Measurements from ENCODE around the gene RXYLT1.

The RXYLT1 gene

GRCh38 chr12:63821781-63822251, 42.1 kb downstream of the RXYLT1 start:
- no peak overlapping the region for H3K4me2 ChIP-seq
- H2AFZ ChIP-seq (ENCODE audit: low read depth): no peak overlapping the region
- H3K9ac ChIP-seq: no peak overlapping the region
- H3K27ac ChIP-seq: no peak overlapping the region
- no peak overlapping the region for H3K4me3 ChIP-seq (IDR thresholded peaks at IDR 0.05; ENCODE audit: insufficient read depth, low read depth, low read length)
- H3K79me2 ChIP-seq (ENCODE audit: insufficient read depth, low read depth): no peaks in the 10 kb centered on the region
- H4K20me1 ChIP-seq (ENCODE audit: insufficient read depth): no peaks in the 10 kb centered on the region
- no peaks in the 10 kb centered on the region for H3K36me3 ChIP-seq (ENCODE audit: insufficient read depth)
- H3K4me1 ChIP-seq (ENCODE audit: low read depth, poor library complexity, severe bottlenecking): peaks cover 7% of the 10 kb centered on the region
- H3K27me3 ChIP-seq (ENCODE audit: insufficient read depth, low read depth): no peaks in the 10 kb centered on the region
- no peak for TF ChIP-seq CTCF (conservative IDR thresholded peaks at IDR 0.05; ENCODE audit: low read depth, low read length)

- TF ChIP-seq CTCF (conservative IDR thresholded peaks at IDR 0.05; ENCODE audit: low read depth, low read length): no peak
- no peak overlapping the region for H3K4me2 ChIP-seq
- H3K9ac ChIP-seq: no peak overlapping the region
- H3K4me1 ChIP-seq (ENCODE audit: low read depth, poor library complexity, severe bottlenecking): peaks cover 7% of the 10 kb centered on the region
- H3K27ac ChIP-seq: no peak overlapping the region
- H3K79me2 ChIP-seq (ENCODE audit: insufficient read depth, low read depth): no peaks in the 10 kb centered on the region
- no peaks in the 10 kb centered on the region for H4K20me1 ChIP-seq (ENCODE audit: insufficient read depth)
- no peaks in the 10 kb centered on the region for H3K36me3 ChIP-seq (ENCODE audit: insufficient read depth)
- H3K27me3 ChIP-seq (ENCODE audit: insufficient read depth, low read depth): no peaks in the 10 kb centered on the region
- H2AFZ ChIP-seq (ENCODE audit: low read depth): no peak overlapping the region
- H3K4me3 ChIP-seq (IDR thresholded peaks at IDR 0.05; ENCODE audit: insufficient read depth, low read depth, low read length): no peak overlapping the region
These were observed 42.6 kb downstream of the RXYLT1 start for GRCh38 chr12:63822352-63822751.

- H3K9ac ChIP-seq: no peak overlapping the region
- no peaks in the 10 kb centered on the region for H4K20me1 ChIP-seq (ENCODE audit: insufficient read depth)
- no peak overlapping the region for H3K27ac ChIP-seq
- H3K4me1 ChIP-seq (ENCODE audit: low read depth, poor library complexity, severe bottlenecking): peaks cover 7% of the 10 kb centered on the region
- no peak overlapping the region for H3K4me2 ChIP-seq
- no peaks in the 10 kb centered on the region for H3K79me2 ChIP-seq (ENCODE audit: insufficient read depth, low read depth)
- H2AFZ ChIP-seq (ENCODE audit: low read depth): no peak overlapping the region
- no peak overlapping the region for H3K4me3 ChIP-seq (IDR thresholded peaks at IDR 0.05; ENCODE audit: insufficient read depth, low read depth, low read length)
- TF ChIP-seq CTCF (conservative IDR thresholded peaks at IDR 0.05; ENCODE audit: low read depth, low read length): no peak
- H3K27me3 ChIP-seq (ENCODE audit: insufficient read depth, low read depth): no peaks in the 10 kb centered on the region
- H3K36me3 ChIP-seq (ENCODE audit: insufficient read depth): no peaks in the 10 kb centered on the region
These were observed 43.3 kb downstream of the RXYLT1 start for GRCh38 chr12:63823040-63823439.

- Histone ChIP-seq H3K9ac (no peak overlapping the region), H3K27me3 (ENCODE audit: insufficient read depth, low read depth) (no peaks in the 10 kb centered on the region), H3K4me1 (ENCODE audit: low read depth, poor library complexity, severe bottlenecking) (peaks cover 7% of the 10 kb centered on the region), H2AFZ (ENCODE audit: low read depth) (0 out of 2 replicates have a peak overlapping the region, but pooled peaks have one; percentile 6), H3K36me3 (ENCODE audit: insufficient read depth) (no peaks in the 10 kb centered on the region), H3K27ac (no peak overlapping the region), H3K79me2 (ENCODE audit: insufficient read depth, low read depth) (no peaks in the 10 kb centered on the region), H4K20me1 (ENCODE audit: insufficient read depth) (no peaks in the 10 kb centered on the region), H3K4me2 (no peak overlapping the region), H3K4me3 (IDR thresholded peaks at IDR 0.05; ENCODE audit: insufficient read depth, low read depth, low read length) (no peak overlapping the region)
- peak; percentile 87 for TF ChIP-seq CTCF (conservative IDR thresholded peaks at IDR 0.05; ENCODE audit: low read depth, low read length)
These were observed 46.4 kb downstream of the RXYLT1 start for GRCh38 chr12:63826006-63826585.

Data from KMS-11 (cell line).